8988T (cell line): Measurements from ENCODE around the gene NGEF.

Experiments used
- DNase-seq: peaks from one replicate; pipeline ENCODE4 v3.0.0; 2011

Gene NGEF

GRCh38 chr2:232959139-232959538, 53.9 kb downstream of the NGEF start:
- DNase-seq, result no peak

- DNase-seq, result no peak
Observed at GRCh38 chr2:232957657-232958090, 55.4 kb downstream of the NGEF start.

GRCh38 chr2:232955856-232956255, 57.2 kb downstream of the NGEF start:
- DNase-seq, result no peak

- DNase-seq, result no peak
Observed at GRCh38 chr2:232954691-232955090, 58.4 kb downstream of the NGEF start.

- no peak for DNase-seq
Observed at GRCh38 chr2:232951891-232952290, 61.2 kb downstream of the NGEF start.

- no peak for DNase-seq
Observed at GRCh38 chr2:232951181-232951580, 61.9 kb downstream of the NGEF start.

- no peak for DNase-seq
Observed at GRCh38 chr2:232950751-232951150, 62.3 kb downstream of the NGEF start.

GRCh38 chr2:232949016-232949415, 64.0 kb downstream of the NGEF start:
- no peak for DNase-seq

- DNase-seq, result no peak
Observed at GRCh38 chr2:232942831-232943230, 70.2 kb downstream of the NGEF start.

- no peak for DNase-seq
Observed at GRCh38 chr2:232941912-232942594, 71.0 kb downstream of the NGEF start.

- DNase-seq, result no peak
Observed at GRCh38 chr2:232941400-232941799, 71.7 kb downstream of the NGEF start.

GRCh38 chr2:232940724-232941123, 72.3 kb downstream of the NGEF start:
- DNase-seq, result no peak

GRCh38 chr2:232937278-232937906, 75.7 kb downstream of the NGEF start:
- DNase-seq, result no peak

GRCh38 chr2:232931636-232932035, 81.4 kb downstream of the NGEF start:
- no peak for DNase-seq

GRCh38 chr2:232930059-232930400, 83.0 kb downstream of the NGEF start:
- DNase-seq, result no peak

GRCh38 chr2:232929303-232930058, 83.6 kb downstream of the NGEF start:
- no peak for DNase-seq

GRCh38 chr2:232928551-232929302, 84.3 kb downstream of the NGEF start:
- no peak for DNase-seq

GRCh38 chr2:232927793-232928550, 85.1 kb downstream of the NGEF start:
- peak; percentile 75 for DNase-seq

GRCh38 chr2:232927032-232927792, 85.8 kb downstream of the NGEF start:
- DNase-seq, result peak; percentile 43

- no peak for DNase-seq
Observed at GRCh38 chr2:232926431-232926939, 86.6 kb downstream of the NGEF start.

- DNase-seq, result no peak
Observed at GRCh38 chr2:232925821-232926156, 87.3 kb downstream of the NGEF start.
